ENCODE measurements around the gene STEAP3.

- no peak for TF ChIP-seq CTCF (IDR thresholded peaks at IDR 0.05; ENCODE audit: insufficient read depth, low read depth, low read length)
- no peak for TF ChIP-seq EZH2 (IDR thresholded peaks at IDR 0.05; ENCODE audit: insufficient read depth, low read length)
These were observed 43.6 kb upstream of the STEAP3 start for GRCh38 chr2:119179991-119180390.

All from astrocyte (in vitro differentiated cells and primary cell).